Upper lobe of left lung (tissue), 4 donors: ENCODE results near the gene C4orf50.
"Not testable (repeated sequence)": the region's sequence is repeated elsewhere in the genome, so short reads cannot be mapped to it uniquely, and the experiment has no call there.

Experiments
- EP300 ChIP-seq, 4 donors: sonication (generic); formaldehyde crosslinking; IDR thresholded peaks; one replicate each; pipeline ENCODE4 v1.5.1; 2017; ENCODE audit warnings: antibody characterized with exemption in 4 of 4, control low read depth in 2 of 4
- POLR2A ChIP-seq, 4 donors: fragments of 450-650 bp; IDR thresholded peaks; one replicate each; pipeline ENCODE4 v1.5.1; 2016 to 2017; ENCODE audit warnings: antibody characterized with exemption in 4 of 4, mild to moderate bottlenecking in 2 of 4
- TF ChIP-seq, protein P1 (sequence below), 6 experiments: fragments of 450-650 bp in 4 of 6; fragments of 200-600 bp in 2 of 6; sonication (generic) in 2 of 6; IDR thresholded peaks; one replicate each; pipeline ENCODE4 v1.5.1; 2016 to 2019; ENCODE audit warnings: antibody characterized with exemption in 6 of 6

DNA sequence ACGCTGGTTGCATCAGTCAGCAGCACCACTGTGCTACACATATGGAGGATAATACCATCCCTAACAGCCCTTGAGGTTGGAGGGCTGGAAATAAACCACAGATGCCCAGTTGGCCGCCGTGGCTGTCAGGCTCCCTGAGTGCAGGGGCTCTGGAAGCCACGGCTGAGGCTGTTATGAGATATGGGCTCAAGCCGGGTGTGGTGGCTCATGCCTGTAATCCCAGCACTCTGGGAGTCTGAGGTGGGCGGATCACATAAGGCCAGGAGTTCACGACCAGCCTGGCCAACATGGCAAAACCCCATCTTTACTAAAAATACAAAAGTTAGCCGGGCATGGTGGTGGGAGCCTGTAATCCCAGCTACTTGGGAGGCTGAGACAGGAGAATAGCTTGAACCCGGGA is 24.9 kb downstream of the C4orf50 start:
- TF ChIP-seq, protein P1, sequence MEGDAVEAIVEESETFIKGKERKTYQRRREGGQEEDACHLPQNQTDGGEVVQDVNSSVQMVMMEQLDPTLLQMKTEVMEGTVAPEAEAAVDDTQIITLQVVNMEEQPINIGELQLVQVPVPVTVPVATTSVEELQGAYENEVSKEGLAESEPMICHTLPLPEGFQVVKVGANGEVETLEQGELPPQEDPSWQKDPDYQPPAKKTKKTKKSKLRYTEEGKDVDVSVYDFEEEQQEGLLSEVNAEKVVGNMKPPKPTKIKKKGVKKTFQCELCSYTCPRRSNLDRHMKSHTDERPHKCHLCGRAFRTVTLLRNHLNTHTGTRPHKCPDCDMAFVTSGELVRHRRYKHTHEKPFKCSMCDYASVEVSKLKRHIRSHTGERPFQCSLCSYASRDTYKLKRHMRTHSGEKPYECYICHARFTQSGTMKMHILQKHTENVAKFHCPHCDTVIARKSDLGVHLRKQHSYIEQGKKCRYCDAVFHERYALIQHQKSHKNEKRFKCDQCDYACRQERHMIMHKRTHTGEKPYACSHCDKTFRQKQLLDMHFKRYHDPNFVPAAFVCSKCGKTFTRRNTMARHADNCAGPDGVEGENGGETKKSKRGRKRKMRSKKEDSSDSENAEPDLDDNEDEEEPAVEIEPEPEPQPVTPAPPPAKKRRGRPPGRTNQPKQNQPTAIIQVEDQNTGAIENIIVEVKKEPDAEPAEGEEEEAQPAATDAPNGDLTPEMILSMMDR (IDR thresholded peaks at IDR 0.05) = not testable (repeated sequence)
- TF ChIP-seq POLR2A, EP300 (IDR thresholded peaks at IDR 0.05): not testable (repeated sequence)
